GM19397 (cell line): ENCODE measurements around the gene TNFRSF9.

ENCODE experiments used
- ATAC-seq: cut with Tn5 transposase; IDR thresholded peaks from one replicate; pipeline ENCODE4 v1.9.1; 2021; ENCODE audit warnings: mild to moderate bottlenecking, moderate library complexity; ENCODE audit not compliant: unreplicated experiment

Gene TNFRSF9

DNA sequence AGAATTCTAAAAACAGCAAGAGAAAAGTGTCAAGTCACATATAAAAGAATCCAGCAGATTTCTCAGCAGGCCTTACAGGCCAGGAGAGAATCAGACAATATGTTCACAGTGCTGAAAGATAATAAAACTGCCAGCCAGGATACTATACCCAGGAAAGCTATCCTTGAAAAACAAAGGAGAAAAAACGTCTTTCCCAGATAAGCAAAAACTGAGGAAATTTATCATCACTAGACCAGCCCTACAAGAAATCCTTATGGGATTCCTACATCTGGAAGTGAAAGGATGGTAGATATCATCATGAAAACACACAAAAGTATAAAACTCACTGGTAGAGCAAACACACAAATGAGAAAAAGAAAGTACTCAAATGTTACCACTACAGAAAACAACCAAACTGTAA lies 62.6 kb downstream of the TNFRSF9 start:
- no peak for ATAC-seq

DNA sequence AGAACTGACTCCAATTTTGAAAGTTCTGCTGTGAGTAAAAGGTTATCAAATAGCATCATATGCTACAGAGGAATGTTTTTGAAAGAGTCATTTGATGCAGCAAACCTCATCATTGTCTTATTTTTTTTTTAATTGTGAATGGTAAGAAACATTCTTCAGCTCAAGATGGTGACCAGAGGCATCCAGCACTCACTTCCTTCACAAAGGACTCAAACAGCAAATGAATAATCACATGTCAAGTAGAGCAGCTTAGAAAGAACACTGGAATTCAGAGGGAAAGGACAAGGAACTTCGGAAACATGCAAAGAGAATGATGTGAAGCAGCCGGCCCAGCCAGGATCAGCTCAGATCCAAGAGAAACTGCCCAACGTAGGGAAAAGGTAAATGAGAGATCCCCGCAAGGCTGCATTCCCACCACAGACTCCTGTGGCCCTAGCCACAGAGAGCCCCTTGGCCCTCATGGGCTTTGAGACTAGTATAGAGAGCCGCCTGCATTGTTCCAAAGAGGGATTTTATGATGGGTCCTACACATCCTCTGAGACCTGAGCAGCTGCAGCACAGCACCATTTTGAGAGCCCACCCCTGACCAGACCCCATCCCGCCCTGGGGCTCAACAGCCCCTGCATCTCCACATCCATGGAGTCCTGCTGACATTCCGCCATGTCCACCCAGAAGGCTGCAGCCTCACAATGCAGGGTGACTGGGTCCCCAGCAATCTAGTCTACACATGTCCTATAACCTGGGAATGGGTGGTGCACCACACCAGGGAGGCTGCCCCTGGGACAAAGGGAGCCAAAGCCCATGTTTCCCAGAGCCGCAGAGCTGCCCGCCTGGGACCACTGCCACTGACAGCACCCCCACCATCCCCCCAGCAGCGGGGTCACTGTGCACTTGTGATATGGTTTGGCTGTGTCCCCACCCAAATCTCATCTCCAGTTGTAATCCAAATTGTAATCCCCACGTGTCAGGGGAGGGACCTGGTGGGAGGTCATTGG lies 66.5 kb downstream of the TNFRSF9 start:
- no peak for ATAC-seq

DNA sequence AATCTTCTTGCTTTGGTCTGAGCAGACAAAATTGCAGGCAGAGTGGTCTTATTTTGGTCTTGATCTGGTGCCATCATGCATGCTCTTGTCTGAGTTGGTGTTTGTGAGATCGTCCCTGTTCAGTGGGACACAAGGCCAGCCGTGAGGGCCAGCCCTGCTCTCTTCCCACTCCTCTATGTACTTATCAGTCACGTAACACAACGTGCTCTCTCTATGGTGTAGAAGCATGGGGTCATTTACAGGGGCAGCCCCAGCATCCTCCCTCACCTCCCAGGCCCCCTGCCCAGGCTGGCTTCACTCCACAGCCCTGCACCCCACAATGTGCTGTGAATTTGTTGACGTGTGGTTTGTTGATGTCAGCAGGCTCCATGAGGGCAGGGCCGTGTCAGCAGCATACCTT lies 69.5 kb downstream of the TNFRSF9 start:
- ATAC-seq = no peak

- no peak for ATAC-seq
Observed at GRCh38 chr1:7869136-7869920, 71.3 kb downstream of the TNFRSF9 start.

DNA sequence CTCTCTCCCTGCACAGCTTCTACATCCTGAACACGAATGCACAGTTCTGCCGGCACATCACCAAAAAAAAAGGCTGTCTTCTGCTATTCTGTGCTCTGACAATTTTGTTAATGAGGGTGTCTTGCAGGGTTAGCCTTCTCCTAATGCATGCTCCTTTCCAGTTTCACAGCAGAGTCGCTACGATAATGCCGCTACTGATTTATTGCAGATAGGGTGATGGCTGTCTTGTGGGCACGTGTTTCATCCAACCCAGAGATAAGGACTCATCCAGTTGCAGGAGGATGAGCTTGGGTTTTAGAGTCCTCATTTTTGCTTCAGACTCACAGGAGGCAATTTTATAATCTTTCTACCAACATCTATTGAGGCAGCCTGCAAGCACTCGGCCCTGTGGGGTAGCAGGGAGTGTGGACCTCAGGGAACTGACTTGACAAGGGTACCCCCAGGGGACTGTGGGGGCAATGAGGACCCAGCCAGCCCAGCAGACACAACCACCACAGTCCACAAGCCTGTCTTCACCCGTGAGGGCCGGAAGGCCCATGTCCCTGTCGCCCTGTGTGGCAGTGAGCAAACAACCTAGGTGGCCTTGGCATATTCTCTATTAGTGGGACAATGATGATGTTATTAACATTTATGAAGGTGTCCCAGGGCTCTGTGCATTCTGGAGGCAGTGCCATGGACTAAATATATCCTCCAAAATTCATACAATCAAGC lies 72.4 kb downstream of the TNFRSF9 start:
- ATAC-seq = no peak

- ATAC-seq = no peak
Observed at GRCh38 chr1:7865978-7866377, 74.7 kb downstream of the TNFRSF9 start.
